Measurements from ENCODE around the gene RNU1-3.
"Not testable (repeated sequence)": the region's sequence is repeated elsewhere in the genome, so short reads cannot be mapped to it uniquely, and the experiment has no call there.

RNU1-3 gene

GRCh38 chr1:16696507-16697150 is 29.9 kb upstream of the RNU1-3 start:
- DNase-seq (ENCODE audit: insufficient read length, low spot score); FAIRE-seq: not testable (repeated sequence)

GRCh38 chr1:16694308-16694702 is 27.6 kb upstream of the RNU1-3 start:
- DNase-seq (ENCODE audit: insufficient read length, low spot score) = not testable (repeated sequence)

GRCh38 chr1:16693449-16694307 is 26.9 kb upstream of the RNU1-3 start:
- DNase-seq (ENCODE audit: insufficient read length, low spot score) = not testable (repeated sequence)
- peak; percentile 44 for FAIRE-seq

More at GRCh38 chr1:16694308-16694702, 27.6 kb upstream of the RNU1-3 start:
- FAIRE-seq = not testable (repeated sequence)

- FAIRE-seq = not testable (repeated sequence)
Observed at GRCh38 chr1:16692717-16693448, 26.1 kb upstream of the RNU1-3 start.

GRCh38 chr1:16692283-16692682 is 25.5 kb upstream of the RNU1-3 start:
- FAIRE-seq; DNase-seq (ENCODE audit: insufficient read length, low spot score): not testable (repeated sequence)

More at GRCh38 chr1:16692717-16693448, 26.1 kb upstream of the RNU1-3 start:
- DNase-seq (ENCODE audit: insufficient read length, low spot score) = not testable (repeated sequence)

- FAIRE-seq; DNase-seq (ENCODE audit: insufficient read length, low spot score): not testable (repeated sequence)
Observed at GRCh38 chr1:16690971-16691682, 24.4 kb upstream of the RNU1-3 start.

GRCh38 chr1:16687132-16687800 is 20.5 kb upstream of the RNU1-3 start:
- FAIRE-seq = not testable (repeated sequence)

GRCh38 chr1:16685445-16686371 is 19.0 kb upstream of the RNU1-3 start:
- not testable (repeated sequence) for DNase-seq (ENCODE audit: insufficient read length, low spot score)

More at GRCh38 chr1:16687132-16687800, 20.5 kb upstream of the RNU1-3 start:
- not testable (repeated sequence) for DNase-seq (ENCODE audit: insufficient read length, low spot score)

GRCh38 chr1:16684738-16685337 is 18.1 kb upstream of the RNU1-3 start:
- FAIRE-seq; DNase-seq (ENCODE audit: insufficient read length, low spot score): not testable (repeated sequence)

More at GRCh38 chr1:16685445-16686371, 19.0 kb upstream of the RNU1-3 start:
- FAIRE-seq = not testable (repeated sequence)

- not testable (repeated sequence) for FAIRE-seq; DNase-seq (ENCODE audit: insufficient read length, low spot score)
Observed at GRCh38 chr1:16684152-16684551, 17.4 kb upstream of the RNU1-3 start.

GRCh38 chr1:16682803-16683202 is 16.1 kb upstream of the RNU1-3 start:
- FAIRE-seq = not testable (repeated sequence)

GRCh38 chr1:16680366-16680765 is 13.6 kb upstream of the RNU1-3 start:
- FAIRE-seq; DNase-seq (ENCODE audit: insufficient read length, low spot score): not testable (repeated sequence)

More at GRCh38 chr1:16682803-16683202, 16.1 kb upstream of the RNU1-3 start:
- DNase-seq (ENCODE audit: insufficient read length, low spot score) = not testable (repeated sequence)

- DNase-seq (ENCODE audit: insufficient read length, low spot score) (peak; percentile 30), FAIRE-seq (no peak)
Observed at GRCh38 chr1:16677552-16678431, 11.0 kb upstream of the RNU1-3 start.

- DNase-seq (ENCODE audit: insufficient read length, low spot score) = peak; percentile 1
- FAIRE-seq = not testable (repeated sequence)
Observed at GRCh38 chr1:16676661-16677523, 10.1 kb upstream of the RNU1-3 start.

GRCh38 chr1:16675118-16675510 is 8.4 kb upstream of the RNU1-3 start:
- not testable (repeated sequence) for FAIRE-seq; DNase-seq (ENCODE audit: insufficient read length, low spot score)

GRCh38 chr1:16673976-16674375 is 7.2 kb upstream of the RNU1-3 start:
- not testable (repeated sequence) for DNase-seq (ENCODE audit: insufficient read length, low spot score); FAIRE-seq
